Neutrophil (primary cell): ENCODE measurements around the gene DBN1.
A peak's percentile ranks its signal among the peaks of the same experiment; 100 is the strongest.

Source experiments
- H3K27ac ChIP-seq: fragments of 200-600 bp; sonication (generic); 2 replicates; pipeline ENCODE4 v1.5.1; 2016; ENCODE audit warnings: mild to moderate bottlenecking, moderate library complexity
- H3K27me3 ChIP-seq: fragments of 200-600 bp; sonication (generic); 2 replicates; pipeline ENCODE4 v1.6.0; 2016; ENCODE audit warnings: mild to moderate bottlenecking
- H3K36me3 ChIP-seq: fragments of 200-600 bp; sonication (generic); 2 replicates; pipeline ENCODE4 v1.5.1; 2017
- H3K4me1 ChIP-seq, 2 experiments: fragments of 200-600 bp in 1 of 2; sonication (generic) in 1 of 2; 1 replicate in 1 of 2; 2 replicates in 1 of 2; pipeline versions ENCODE4 v1.5.1 to v1.6.1; 2013 to 2016; ENCODE audit warnings: low read depth in 1 of 2, low read length in 1 of 2, mild to moderate bottlenecking in 1 of 2, moderate library complexity in 1 of 2; ENCODE audit not compliant: control insufficient read depth in 1 of 2, insufficient read depth in 1 of 2
- H3K4me3 ChIP-seq, 2 experiments: fragments of 200-600 bp in 1 of 2; sonication (generic) in 1 of 2; 1 replicate in 1 of 2; 2 replicates in 1 of 2; pipeline ENCODE4 v1.5.1; 2013 to 2016; ENCODE audit warnings: low read depth in 1 of 2, low read length in 1 of 2, mild to moderate bottlenecking in 1 of 2, moderate library complexity in 1 of 2
- H3K9me3 ChIP-seq: fragments of 200-600 bp; sonication (generic); 2 replicates; pipeline ENCODE4 v1.5.1; 2016
- CTCF ChIP-seq: fragments of 200-600 bp; sonication (generic); IDR thresholded peaks from 2 replicates; pipeline ENCODE4 v1.5.1; 2016; ENCODE audit warnings: antibody characterized with exemption

The DBN1 gene

GRCh38 chr5:177444106-177445051 lies 29.1 kb downstream of the DBN1 start:
- H3K27me3 ChIP-seq: peaks cover 9% of the 10 kb centered on the region
- peak overlapping the region; percentile 98 for H3K27ac ChIP-seq
- H3K4me1 ChIP-seq: peaks cover 68 to 80% of the 10 kb centered on the region in 2 experiments
- TF ChIP-seq CTCF: no peak
- H3K9me3 ChIP-seq: no peaks in the 10 kb centered on the region
- no peak overlapping the region for H3K4me3 ChIP-seq
- H3K36me3 ChIP-seq: peaks cover 56% of the 10 kb centered on the region

GRCh38 chr5:177443144-177443983 lies 30.1 kb downstream of the DBN1 start:
- Histone ChIP-seq H3K4me1 (peaks cover 66 to 76% of the 10 kb centered on the region in 2 experiments), H3K4me3 (no peak overlapping the region), H3K27me3 (no peaks in the 10 kb centered on the region), H3K36me3 (peaks cover 66% of the 10 kb centered on the region), H3K27ac (peak overlapping the region; percentile 98), H3K9me3 (no peaks in the 10 kb centered on the region)
- no peak for TF ChIP-seq CTCF

- no peaks in the 10 kb centered on the region for H3K27me3 ChIP-seq
- peaks cover 77% of the 10 kb centered on the region for H3K36me3 ChIP-seq
- H3K27ac ChIP-seq: peak overlapping the region; percentile 98
- H3K9me3 ChIP-seq: no peaks in the 10 kb centered on the region
- no peak overlapping the region for H3K4me3 ChIP-seq
- TF ChIP-seq CTCF: no peak
- peaks cover 65 to 67% of the 10 kb centered on the region in 2 experiments for H3K4me1 ChIP-seq
Observed at GRCh38 chr5:177442066-177442826, 31.2 kb downstream of the DBN1 start.

- peaks cover 88% of the 10 kb centered on the region for H3K36me3 ChIP-seq
Observed at GRCh38 chr5:177440990-177441780, 32.2 kb downstream of the DBN1 start.

More at GRCh38 chr5:177440990-177441780, 32.2 kb downstream of the DBN1 start:
- H3K4me1 ChIP-seq: peaks cover 65 to 67% of the 10 kb centered on the region in 2 experiments
- peak overlapping the region; percentile 98 for H3K27ac ChIP-seq
- H3K27me3 ChIP-seq: no peaks in the 10 kb centered on the region
- no peaks in the 10 kb centered on the region for H3K9me3 ChIP-seq
- no peak overlapping the region for H3K4me3 ChIP-seq
- no peak for TF ChIP-seq CTCF
